DMS153 treated with DMSO at 0.1 percent for 48 hours (cell line): ENCODE data around the gene NFATC1.

ENCODE experiments used
- DNase-seq: peaks from one replicate; lab custom pipeline; 2025; ENCODE audit not compliant: unreplicated experiment; lab: John Stamatoyannopoulos, UW

NFATC1 gene

DNA sequence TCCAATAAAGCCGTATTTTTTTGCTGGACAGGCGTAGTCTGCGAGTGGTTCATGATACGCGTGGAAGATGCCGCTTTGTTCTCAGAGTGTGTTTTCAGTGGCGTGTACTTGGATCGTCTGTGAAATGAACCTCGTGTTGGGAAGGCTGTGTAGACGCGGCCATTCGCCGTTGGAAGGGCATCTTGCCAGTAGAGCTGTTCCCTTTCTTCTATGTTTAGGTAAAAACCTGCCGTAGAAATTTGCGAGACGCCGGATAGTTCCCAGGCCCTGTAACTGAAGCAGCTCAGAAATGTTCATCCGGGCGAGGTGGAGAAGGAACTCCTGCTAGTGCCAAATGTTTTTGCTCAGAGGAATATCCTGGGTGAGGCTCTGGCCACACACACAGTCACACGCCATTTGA lies 133.6 kb downstream of the NFATC1 start:
- DNase-seq = no peak

DNA sequence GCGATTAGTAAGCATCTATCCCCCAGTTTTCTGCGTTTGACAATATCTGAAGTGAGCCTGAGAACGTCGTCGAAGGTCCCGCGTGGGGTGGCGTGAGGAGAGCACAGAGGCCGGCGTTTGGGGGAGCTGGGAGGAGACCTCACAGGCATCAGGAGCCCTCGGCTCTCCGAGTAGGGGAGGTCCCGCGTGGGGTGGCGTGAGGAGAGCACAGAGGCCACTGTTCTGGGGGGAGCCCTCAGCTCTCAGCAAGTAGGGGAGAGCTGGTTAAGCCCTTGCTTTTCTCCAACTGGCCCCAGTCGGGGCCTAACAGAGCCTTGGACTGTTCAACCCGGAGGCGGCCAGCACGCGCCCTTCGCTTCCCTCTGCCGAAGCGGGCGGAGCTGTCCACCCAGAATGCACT lies 134.3 kb downstream of the NFATC1 start:
- DNase-seq = no peak

DNA sequence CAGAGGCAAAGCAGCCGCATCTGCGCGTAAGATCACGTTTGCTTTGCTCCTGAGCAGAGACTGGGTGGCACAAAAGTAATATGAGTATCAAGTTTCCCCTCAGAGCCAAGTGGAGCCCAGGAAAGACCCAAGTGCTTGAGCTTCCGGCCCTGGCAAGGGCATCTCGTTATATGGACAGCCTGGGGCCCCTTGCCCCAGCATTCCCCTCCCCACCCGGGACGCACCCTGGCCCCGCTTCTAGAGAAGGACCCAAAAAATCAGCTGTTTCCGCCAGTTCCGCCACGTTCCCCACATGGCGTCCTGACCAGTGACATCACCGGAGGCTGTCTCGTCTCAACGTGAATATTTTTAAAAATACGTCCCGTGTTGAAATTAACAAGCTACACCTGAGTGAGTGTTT lies 135.1 kb downstream of the NFATC1 start:
- DNase-seq = no peak

DNA sequence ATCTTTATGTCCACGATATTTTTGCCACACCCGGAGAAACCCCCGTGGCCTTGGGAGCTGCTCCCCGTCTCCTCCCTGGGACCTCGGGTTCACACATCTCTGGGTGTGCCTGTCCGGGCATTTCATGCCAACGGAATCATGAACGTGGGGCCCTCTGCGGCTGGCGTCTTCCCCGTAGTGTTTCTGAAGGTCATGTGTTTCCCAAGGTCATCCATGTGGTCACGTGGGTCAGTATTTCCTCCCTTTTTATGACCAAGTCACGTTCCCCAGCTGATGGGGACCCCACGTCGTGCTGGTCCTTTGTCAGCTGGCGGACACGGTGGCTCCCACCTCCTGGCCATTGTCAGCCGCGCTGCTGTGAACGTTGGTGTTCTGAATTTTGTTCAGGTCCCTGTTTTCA lies 135.7 kb downstream of the NFATC1 start:
- no peak for DNase-seq

DNA sequence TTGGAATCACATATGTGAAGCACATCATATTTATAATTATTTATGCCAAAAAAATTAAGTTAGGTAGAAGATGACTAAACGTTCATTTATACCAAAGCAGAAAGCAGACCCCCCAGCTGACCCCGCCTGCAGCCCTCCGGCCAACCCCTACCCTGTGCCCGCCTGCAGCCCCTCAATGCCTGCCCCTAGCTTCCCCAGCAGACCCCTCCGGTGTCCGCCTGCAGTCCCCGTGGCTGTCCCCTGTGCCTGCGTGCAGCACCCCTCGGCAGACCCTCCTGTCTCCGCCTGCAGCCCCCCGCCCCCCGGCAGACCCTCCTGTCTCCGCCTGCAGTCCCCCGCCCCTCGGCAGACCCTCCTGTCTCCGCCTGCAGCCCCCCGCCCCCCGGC lies 136.2 kb downstream of the NFATC1 start:
- DNase-seq = no peak

DNA sequence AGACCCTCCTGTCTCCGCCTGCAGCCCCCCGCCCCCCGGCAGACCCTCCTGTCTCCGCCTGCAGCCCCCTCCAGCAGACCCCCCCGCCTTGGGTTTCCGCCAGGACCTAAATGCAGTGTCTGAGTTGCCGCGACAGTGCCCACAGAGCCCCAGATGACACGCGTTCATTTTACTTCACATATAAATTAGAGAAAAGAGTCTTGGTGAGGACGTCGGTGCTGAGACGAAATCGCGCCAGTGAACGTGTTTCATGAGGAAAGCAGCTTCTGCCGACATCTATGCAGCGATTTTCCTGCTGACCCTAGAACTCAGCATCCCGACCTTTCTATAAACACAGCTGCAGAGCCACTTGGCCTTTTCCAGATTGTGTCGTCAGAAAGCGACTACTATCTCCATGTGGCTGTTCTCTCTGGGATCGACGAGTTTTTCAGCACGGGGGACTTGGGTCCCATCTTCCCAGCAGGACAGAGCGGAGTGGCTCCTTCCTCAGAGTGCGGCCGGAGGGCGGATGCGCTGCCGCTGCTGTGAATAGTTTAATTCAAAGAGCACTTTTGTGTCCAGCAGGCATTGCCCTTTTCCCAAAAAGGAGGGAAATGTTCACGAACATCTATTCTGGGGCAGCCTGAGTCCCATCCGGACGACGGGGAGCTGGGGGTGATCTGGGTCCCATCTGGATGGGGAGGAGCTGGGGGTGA lies 136.7 kb downstream of the NFATC1 start:
- DNase-seq = no peak

DNA sequence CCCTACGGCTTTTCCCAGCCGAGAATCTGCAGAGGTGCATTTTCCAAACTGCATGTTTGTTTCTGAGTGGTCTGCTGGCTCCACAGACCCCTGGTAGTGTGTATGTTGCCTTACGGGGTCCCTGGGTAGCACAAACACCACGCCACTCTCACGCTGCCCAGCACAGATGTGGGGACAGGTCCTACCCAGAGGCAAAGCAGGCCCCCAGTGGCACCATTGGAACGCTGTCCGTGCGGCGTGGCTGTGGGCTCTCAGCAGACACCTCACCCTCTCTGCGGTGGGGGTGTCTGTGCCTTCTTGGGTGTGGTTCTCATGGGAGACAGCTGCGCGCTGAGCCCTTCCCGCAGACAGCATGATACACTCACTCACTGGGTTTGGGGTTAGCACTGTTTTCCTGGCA lies 137.4 kb downstream of the NFATC1 start:
- no peak for DNase-seq

DNA sequence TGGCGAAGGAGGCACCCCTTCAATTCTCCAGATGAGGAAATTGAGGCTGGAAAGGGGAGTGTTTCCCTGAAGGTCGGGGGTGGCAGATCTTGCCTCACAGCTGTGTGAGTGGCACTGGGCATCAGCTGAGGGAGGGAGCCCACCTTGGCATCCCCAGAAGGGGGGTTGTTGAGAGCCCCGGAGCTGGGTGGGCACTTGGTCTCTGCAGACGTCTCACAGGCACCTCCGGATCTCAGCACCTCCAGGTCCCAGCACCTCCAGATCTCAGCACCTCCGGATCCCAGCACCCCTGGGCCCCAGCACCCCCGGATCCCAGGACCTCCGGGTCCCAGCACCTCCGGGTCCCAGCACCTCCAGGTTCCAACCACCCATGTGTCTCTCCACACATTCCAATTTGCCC lies 137.9 kb downstream of the NFATC1 start:
- DNase-seq = no peak

DNA sequence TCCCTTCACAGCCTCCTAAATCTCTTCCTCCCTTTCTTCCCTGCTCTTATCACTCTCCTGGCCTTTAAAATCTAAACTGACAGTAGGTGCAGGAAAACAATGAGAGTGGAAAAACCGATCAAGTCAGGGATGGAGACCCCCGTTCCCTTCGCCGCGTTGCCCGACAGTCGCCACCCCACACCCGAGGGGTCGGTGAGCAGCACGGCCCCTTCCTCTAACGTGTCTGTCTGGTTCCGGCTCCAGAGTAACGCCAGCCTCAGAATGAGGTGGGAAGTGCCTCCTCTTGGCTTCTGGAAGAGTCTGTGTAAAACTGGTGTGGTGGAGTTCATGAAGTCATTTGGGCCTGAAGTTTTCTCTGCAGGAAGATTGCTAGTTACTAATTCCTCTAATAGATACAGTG lies 138.6 kb downstream of the NFATC1 start:
- DNase-seq = no peak

DNA sequence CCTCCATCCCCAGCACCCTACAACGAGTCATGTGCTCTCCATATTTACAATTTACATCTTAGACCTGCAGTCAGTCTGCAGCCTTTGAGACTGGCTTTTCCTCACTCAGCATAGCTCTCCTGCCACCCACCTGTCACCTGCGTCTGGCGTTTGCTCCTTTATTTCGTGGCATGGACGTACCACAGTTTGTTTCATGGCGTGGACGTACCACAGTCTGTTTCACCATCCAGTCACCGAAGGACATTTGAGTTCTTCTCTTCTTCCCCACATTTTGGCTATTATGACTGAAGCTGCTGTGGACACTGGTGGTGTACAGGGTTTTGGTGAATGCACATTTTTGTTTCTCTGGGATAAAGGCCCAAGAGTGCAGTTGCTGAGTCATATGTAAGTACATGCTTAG lies 142.0 kb downstream of the NFATC1 start:
- no peak for DNase-seq

DNA sequence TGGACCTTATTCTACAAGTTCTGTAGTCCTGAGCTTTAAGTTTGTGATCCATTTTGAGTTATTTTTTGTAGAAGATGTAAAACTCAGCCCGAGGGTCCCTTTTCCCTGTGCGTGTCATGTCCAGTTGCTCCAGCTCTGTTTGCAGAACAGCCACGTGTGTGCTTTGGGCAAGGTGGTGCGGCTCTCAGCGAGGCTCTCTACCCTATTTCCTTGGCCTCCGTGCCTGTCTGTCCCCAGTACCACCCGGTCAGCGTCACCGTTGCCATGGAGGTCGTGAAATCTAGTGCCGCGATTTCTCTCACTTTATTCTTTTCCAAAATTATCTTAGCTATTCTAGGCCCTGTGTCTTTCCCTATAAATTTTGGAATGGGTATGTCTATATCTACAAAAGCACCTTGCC lies 142.9 kb downstream of the NFATC1 start:
- no peak for DNase-seq

DNA sequence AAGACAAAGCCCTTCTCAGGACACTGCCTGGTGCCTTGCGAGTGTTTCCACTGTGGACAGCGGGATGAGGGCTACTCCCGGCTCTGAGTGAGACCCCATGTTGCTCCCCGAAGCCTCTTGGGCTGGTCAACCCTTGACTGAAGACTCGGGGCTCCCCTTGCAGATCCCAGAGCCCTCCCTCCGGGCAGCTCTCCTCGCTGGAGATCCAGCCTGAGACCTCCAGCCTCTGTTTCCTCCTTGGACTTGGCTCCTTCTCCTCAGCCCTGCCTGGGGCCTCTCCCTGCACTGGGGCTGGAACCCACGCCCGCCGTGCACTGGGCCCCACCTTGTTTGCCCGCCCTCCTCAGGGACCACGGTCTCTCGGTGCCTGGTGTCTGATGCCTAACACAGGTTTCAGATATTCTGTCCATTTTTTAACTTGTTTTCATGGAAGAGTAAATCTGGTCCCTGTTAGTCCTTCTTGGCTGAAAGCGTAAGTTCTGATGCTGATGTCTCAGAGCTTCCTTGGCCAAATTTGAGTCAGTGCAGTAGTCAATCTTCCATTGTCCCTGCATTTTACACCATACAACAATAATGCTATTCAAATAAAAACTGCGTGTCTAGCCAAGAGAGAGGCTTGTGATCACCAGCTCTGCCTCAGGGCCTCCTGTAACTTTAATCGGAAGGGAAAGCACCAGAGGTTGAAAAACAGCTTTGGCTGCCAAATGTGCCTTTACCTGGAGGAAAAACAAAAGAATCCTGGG lies 144.6 kb downstream of the NFATC1 start:
- DNase-seq = no peak

DNA sequence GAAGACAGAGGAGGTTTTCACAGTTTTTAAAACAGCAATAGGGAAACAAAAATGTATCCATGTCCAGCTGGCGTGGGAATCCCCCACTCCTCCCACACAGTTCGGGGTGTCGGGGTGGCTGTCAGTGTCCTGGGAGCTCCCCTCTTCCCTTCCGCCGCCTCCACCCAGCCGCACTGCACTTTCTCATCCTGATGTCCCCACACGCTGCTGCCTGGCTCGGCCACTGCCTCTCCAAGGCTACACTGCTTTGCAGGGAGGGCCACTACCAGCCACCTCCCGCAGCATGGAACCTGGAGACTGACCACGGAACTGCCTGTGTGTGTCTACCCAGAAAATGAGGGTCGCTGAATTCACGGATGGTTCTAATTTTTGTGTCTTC lies 145.2 kb downstream of the NFATC1 start:
- DNase-seq = no peak

DNA sequence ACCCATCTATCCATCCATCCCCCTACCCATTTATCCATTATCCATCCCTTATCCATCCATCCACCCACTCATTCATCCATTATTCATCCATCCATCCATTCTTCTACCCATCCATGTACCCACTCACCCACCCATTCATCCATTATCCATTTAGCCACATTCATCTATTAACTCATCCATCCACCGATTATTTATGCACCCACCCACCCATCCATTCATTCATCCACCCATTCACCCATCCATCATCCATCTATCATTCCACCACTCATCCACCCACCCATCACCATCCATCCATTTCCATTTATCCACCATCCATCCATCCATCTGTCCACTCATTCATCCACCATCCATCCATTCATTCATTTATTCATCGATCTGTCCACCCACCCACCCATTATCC lies 146.5 kb downstream of the NFATC1 start:
- no peak for DNase-seq

DNA sequence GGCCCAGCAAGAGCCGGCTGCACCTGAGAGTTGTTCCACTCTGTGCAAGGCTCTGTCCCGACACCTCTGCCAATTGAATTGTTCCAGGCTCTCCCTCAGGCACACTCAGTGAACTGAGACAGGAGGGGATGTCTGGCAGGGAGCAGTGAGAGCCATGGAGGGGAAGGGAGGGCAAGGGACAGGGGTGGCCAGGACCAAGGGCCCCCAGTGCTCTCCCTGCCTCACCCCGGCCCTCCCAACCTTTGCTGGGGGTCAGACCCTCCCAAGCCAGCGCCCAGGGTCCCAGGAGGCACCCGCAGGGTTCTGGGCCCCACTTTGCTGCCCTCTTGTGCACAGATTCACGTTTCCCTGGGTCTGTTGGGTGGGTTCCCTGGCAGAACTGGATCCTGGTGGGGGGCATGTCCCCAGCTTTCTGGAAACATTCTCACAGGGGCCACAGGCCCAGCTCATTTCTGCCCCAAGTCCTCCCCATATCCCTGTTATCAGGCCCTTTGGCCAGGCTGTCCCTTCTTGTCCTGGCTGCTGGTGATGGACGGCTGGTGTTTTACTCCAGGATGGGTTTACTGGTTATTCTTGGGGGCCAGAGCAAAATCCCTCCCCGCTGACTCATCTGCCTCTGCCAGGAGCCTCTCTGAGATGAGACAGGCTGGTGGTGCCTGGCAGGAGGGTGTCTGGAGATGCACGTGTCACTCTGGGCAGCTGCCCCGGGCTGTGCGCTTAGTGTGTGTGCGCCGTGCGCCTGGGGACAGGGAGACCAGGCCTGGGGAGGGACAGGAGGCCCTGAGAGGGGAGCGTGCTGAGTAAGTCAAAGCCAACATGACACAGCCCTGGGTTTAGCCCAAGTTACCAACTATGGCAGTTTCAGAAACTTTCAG lies 147.4 kb downstream of the NFATC1 start:
- no peak for DNase-seq

DNA sequence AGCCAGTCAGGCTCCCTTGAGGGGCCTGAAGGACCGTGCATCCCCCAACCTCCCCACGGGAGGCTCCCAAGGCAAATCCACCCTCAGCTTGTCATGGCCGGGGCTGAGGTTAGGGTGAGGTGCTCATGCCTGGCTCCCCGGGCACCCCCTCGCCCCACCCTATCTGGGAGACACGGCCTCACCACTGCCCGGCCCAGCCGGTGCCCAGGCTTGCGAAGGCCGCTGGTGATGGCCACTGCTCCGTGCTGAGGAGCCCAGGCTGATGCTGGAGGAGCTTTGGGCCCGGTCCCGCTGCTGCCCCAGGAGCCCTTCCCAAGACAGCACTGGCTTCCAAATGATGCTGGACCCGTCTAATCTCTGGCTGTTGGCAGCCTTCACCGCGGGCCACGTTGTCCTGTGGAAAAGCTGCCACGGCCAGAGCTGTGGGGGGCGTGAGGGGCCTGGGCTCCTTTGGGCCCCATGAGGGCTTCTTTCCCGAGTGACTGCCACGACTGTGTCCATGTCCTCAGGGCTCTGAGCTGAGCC lies 148.2 kb downstream of the NFATC1 start:
- no peak for DNase-seq

DNA sequence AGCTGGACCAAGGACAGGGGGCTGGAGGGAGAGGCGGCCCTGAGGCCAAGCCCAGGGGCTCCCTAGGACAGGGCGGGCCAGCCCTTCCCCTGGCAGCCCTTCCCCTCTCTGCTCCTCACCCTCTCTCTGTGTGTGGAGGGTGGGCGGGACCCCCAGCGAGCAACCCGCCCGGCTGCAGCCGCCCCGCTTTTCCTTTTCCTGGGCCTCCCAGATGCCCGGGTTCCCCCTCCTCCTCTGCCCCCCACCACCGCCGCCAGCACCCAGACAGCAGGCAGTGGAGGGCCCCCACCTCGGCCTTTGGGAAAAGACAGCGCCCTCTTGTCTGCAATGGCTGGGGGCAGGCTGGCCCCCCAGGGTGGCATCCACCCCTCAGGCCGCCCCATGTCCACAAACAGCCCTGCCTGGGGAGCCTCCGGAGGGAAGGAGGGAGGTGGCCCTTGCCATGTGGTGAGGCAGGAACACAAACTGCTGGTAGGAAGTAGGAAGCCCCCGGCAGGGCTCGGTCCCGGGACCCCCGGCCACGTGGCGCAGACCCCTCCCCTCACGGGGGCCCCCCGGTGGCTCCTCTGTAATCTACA lies 148.7 kb downstream of the NFATC1 start:
- no peak for DNase-seq

DNA sequence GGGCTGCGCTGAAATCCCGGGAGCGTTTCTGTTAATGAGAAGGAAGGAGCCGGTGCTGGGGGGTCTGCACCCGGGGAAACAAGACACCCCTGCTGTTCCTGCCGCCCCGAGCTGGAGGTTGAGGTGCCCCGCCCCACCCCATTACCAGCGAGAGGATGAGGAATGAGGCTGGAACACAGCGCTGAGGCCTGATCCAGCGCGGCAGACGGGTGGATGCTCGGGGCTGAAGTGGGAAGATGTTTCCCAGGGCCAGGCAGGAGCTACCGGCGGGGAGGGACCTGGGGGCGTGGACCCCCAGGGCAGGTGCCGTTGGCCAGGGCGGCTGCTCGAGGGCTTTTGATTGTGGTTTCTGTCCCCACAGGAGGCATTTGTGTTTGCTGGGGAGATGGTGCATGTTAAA lies 149.5 kb downstream of the NFATC1 start:
- DNase-seq = no peak

DNA sequence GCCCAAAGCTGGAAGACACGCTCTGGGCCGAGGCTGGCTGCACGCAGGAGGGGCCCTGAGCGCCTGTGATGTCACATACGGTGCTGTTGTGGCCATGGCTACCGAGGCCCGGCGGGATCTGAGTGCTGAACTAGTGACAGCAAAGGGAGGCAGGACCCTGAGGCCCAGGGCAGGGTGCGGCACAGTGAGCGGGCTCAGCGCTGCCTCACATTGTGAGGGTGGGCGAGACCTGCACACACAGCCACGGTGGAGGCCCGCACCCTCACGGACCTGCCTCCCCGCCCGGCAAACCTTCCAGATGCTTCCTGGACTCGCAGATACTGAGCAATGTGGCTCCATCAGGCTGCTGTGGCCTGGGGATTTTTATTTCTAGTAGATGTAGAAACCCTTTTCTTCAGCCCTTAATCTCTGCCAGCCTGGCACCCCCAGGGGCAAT lies 150.0 kb downstream of the NFATC1 start:
- DNase-seq = no peak

DNA sequence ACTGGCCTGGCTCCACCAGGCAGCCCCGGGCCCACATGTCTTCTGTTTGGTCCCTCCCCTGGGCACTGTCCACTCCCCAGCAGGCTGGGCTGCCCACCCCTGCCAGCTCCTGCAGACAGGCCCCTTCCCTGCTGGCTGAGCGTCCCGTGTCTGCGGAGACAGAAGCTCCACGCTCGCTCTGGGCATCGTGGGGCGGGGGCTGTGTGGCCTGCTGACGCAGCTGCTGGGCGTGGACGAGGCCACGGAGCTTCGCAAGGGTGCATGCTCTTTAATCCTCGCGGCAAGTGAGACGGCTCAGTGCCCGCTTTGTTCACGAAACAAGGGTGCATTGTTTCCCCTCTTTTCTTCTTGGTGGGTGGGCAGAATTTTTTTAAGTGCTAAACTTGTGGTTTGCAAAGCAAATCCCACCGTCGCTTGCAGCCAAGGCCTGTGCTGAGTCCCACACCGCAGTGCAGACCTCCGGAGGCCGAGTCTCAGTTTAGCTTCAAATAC lies 151.1 kb downstream of the NFATC1 start:
- no peak for DNase-seq

DNA sequence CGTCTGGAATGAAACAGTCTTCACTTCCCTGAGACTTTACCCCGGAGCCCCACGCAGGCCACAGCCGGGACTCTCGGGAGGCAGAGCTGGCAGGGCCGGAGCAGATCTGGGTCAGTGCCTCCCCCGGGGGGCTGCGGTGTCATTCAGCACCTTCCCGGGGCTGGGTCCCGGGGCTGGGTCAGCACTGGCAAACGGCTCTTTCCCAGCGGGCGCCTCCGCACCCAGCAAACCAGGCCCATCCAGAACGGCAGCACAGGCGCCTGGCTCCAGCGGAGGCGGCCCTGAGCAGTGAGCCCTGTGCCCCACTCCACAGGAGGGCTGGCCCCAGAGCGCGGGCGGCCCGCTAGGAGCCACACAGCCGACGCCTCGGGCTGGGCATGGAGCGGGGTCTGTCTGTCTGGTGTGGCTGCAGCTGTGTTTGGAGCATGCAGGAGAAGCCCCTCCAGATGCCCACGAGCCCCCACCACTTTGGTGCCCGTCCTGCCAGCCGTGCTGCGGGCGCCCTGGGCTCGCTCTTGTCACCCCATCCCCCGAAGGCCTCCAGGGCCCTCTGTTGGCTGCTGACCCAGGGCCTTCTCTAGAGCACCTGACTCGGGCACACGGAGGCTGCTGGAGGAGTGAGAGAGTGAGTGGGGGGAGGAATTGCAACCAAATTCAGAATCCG lies 151.8 kb downstream of the NFATC1 start:
- no peak for DNase-seq
